K562 (cell line): Measurements from ENCODE around the gene TARS3. TPM values are rescaled to one million over a fixed set of nuclear protein-coding genes. Genes with fewer than 3 reads are reported as not detected.
A peak's percentile ranks its signal among the peaks of the same experiment; 100 is the strongest.

Experiments
- ATAC-seq: fragments of 200-7000 bp; cut with Tn5 transposase; 3 replicates; pipeline ENCODE4 v1.9.1; 2020; ENCODE audit warnings: moderate library complexity
- BruUV-seq: library from RNA; stranded (reverse); fragments of 400-500 nt; replicated peaks from 2 replicates; lab custom pipeline; 2021; lab: Mats Ljungman, UMichigan
- CTCF ChIA-PET: fragments of 300-600 bp; formaldehyde crosslinking; extraction: SDS; loops from one replicate; lab custom pipeline; 2021; ENCODE audit warnings: low intra/inter-chr PET ratio; lab: Yijun Ruan, JAX
- POLR2A ChIA-PET: fragments of 300-600, 350-650 bp; sonication (Branson Sonifier 250); formaldehyde crosslinking; extraction: SDS; loops from one replicate; lab custom pipeline; 2021; ENCODE audit warnings: antibody characterized with exemption, inconsistent platforms; lab: Yijun Ruan, JAX
- DNase-seq, 4 experiments: peaks; one replicate each; pipeline versions ENCODE4 v3.0.0 to v3.0.0-alpha.2; 2011 to 2018; ENCODE audit warnings: low spot score in 3 of 4, mixed read lengths in 3 of 4; ENCODE audit errors: extremely low read depth in 1 of 4
- FAIRE-seq: peaks from 2 replicates; lab custom pipeline; 2011; peaks lifted over from hg19 to GRCh38; lab: Jason Lieb, UNC
- H2AFZ ChIP-seq: 2 replicates; pipeline ENCODE4 v1.6.0; 2011; ENCODE audit warnings: low read depth, low read length, control low read depth, inconsistent platforms
- H3K27ac ChIP-seq: fragments of 200-600 bp; 3 replicates; pipeline ENCODE4 v1.8.0; 2011; ENCODE audit warnings: low read depth, mild to moderate bottlenecking, control low read depth, inconsistent platforms, low read length, moderate library complexity, mixed read lengths; ENCODE audit errors: extremely low read depth
- H3K27me3 ChIP-seq, 2 experiments: fragments of 300-600 bp in 1 of 2; 2 replicates in 1 of 2; 3 replicates in 1 of 2; pipeline versions ENCODE4 v1.6.0 to v1.8.0; 2011; ENCODE audit warnings: inconsistent platforms in 2 of 2, low read length in 2 of 2, mild to moderate bottlenecking in 1 of 2, mixed read lengths in 1 of 2, moderate library complexity in 1 of 2; ENCODE audit not compliant: control insufficient read depth in 2 of 2, insufficient read depth in 2 of 2
- H3K36me3 ChIP-seq: fragments of 300-600 bp; 3 replicates; pipeline ENCODE4 v1.8.0; 2011; ENCODE audit warnings: mild to moderate bottlenecking, low read length, inconsistent platforms; ENCODE audit not compliant: control insufficient read depth, insufficient read depth
- H3K4me1 ChIP-seq, 2 experiments: fragments of 200-600 bp in 1 of 2; replicated peaks in 1 of 2; 2 replicates in 1 of 2; 3 replicates in 1 of 2; pipeline versions ENCODE4 v1.5.1 to v1.8.0; 2011; ENCODE audit warnings: inconsistent platforms in 2 of 2, low read length in 2 of 2, mild to moderate bottlenecking in 1 of 2, mixed read lengths in 1 of 2, moderate library complexity in 1 of 2; ENCODE audit not compliant: control insufficient read depth in 2 of 2, insufficient read depth in 2 of 2
- H3K4me2 ChIP-seq: 2 replicates; pipeline ENCODE4 v1.6.1; 2011; ENCODE audit warnings: low read length, control low read depth, inconsistent platforms, mixed read lengths; ENCODE audit not compliant: insufficient read depth
- H3K4me3 ChIP-seq: fragments of 200-600 bp; sonication (generic), shearing (Covaris generic); 2 replicates; pipeline ENCODE4 v1.5.1; 2016; ENCODE audit warnings: control low read depth, inconsistent platforms
- H3K79me2 ChIP-seq: fragments of 200-600 bp; 3 replicates; pipeline ENCODE4 v1.8.0; 2011; ENCODE audit warnings: low read length, inconsistent platforms; ENCODE audit not compliant: control insufficient read depth, insufficient read depth
- H3K9ac ChIP-seq, 2 experiments: 2 replicates each; pipeline versions ENCODE4 v1.6.0 to v1.6.1; 2011; ENCODE audit warnings: low read depth in 2 of 2, low read length in 2 of 2, control low read depth in 1 of 2, inconsistent platforms in 1 of 2, mild to moderate bottlenecking in 1 of 2, mixed read lengths in 1 of 2; ENCODE audit not compliant: insufficient read depth in 1 of 2
- H3K9me1 ChIP-seq: one replicate; pipeline ENCODE4 v1.6.0; 2011; ENCODE audit warnings: inconsistent platforms, mild to moderate bottlenecking, low read length, moderate library complexity; ENCODE audit not compliant: control insufficient read depth, insufficient read depth
- H3K9me3 ChIP-seq: replicated peaks from 2 replicates; pipeline ENCODE4 v1.5.1; 2011; ENCODE audit warnings: low read depth, low read length, inconsistent platforms; ENCODE audit not compliant: control insufficient read depth, insufficient read depth
- H4K20me1 ChIP-seq: replicated peaks from 2 replicates; pipeline ENCODE4 v1.6.1; 2011; ENCODE audit warnings: low read length, inconsistent platforms, mixed read lengths; ENCODE audit not compliant: control insufficient read depth, insufficient read depth
- CBFA2T3 ChIP-seq: fragments of 450-650 bp; IDR thresholded peaks from 2 replicates; pipeline ENCODE4 v1.6.1; 2017
- NR2C1 ChIP-seq, 2 experiments: fragments of 450-650 bp; IDR thresholded peaks; 2 replicates each; pipeline ENCODE4 v1.6.1; 2017; ENCODE audit warnings: mild to moderate bottlenecking in 2 of 2, antibody characterized with exemption in 1 of 2, inconsistent platforms in 1 of 2, missing compliant biosample characterization in 1 of 2, missing genetic modification characterization in 1 of 2
- NR2C2 ChIP-seq, 2 experiments: fragments of 200-800 bp in 1 of 2; sonication (Bioruptor generic) in 1 of 2; sonication (generic) in 1 of 2; formaldehyde crosslinking in 1 of 2; IDR thresholded peaks; 2 replicates each; pipeline versions ENCODE4 v1.6.1 to v1.8.0; 2016 to 2022; ENCODE audit warnings: mild to moderate bottlenecking in 1 of 2, missing compliant biosample characterization in 1 of 2, missing genetic modification characterization in 1 of 2, missing genetic modification reagents in 1 of 2
- RFX1 ChIP-seq: fragments of 450-650 bp; IDR thresholded peaks from 2 replicates; pipeline ENCODE4 v1.6.1; 2016; ENCODE audit warnings: mild to moderate bottlenecking, moderate library complexity
- XRCC4 ChIP-seq: IDR thresholded peaks from one replicate; pipeline ENCODE4 v1.6.1; 2011; ENCODE audit not compliant: insufficient read depth, insufficient read length; ENCODE audit errors: extremely low read depth
- ZNF121 ChIP-seq: sonication (generic); formaldehyde crosslinking; conservative IDR thresholded peaks from 2 replicates; pipeline ENCODE4 v1.8.0; 2022; ENCODE audit warnings: missing genetic modification reagents
- ZNF316 ChIP-seq: fragments of 450-650 bp; IDR thresholded peaks from 2 replicates; pipeline ENCODE4 v1.6.1; 2016
- ZNF444 ChIP-seq: fragments of 250-450 bp; sonication (Bioruptor Pico); IDR thresholded peaks from 2 replicates; pipeline ENCODE4 v1.4.0; 2020; ENCODE audit warnings: mild to moderate bottlenecking, moderate library complexity
- WGBS: fragments of 100-300 bp; shearing (Covaris generic); methylation state at CpG from one replicate; pipeline ENCODE4 v1.1.6; 2016; ENCODE audit warnings: low coverage, mixed read lengths; ENCODE audit not compliant: insufficient coverage; ENCODE audit errors: missing lambda C conversion rate; 5-methylcytosine and 5-hydroxymethylcytosine counted together
- in situ Hi-C: fragments of 300-500 bp; cut with MboI; formaldehyde crosslinking; loops from 4 replicates; pipeline ENCODE4 v1.15.0; 2018; ENCODE audit warnings: inconsistent platforms, mixed read lengths
- intact Hi-C: fragments of 100-400 bp; cut with micrococcal nuclease; formaldehyde crosslinking; loops from 2 replicates; pipeline ENCODE4 v1.14.2; 2022
- polyA plus RNA-seq, 8 experiments: library from polyadenylated mRNA; depleted of rRNA in 4 of 8; stranded (reverse) in 5 of 8; unstranded in 3 of 8; fragments of >200 nt; fragmentation: Nextera tagmentation in 2 of 8; fragmentation: Illumina TruSeq in 1 of 8; extraction: Ambion mirVana in 2 of 8; extraction: Trizol in 1 of 8; gene quantifications; 2 replicates each; pipeline versions ENCODE4 v1.2.1 to v1.2.3, GENCODE V29; 2011 to 2014; ENCODE audit warnings: inconsistent platforms in 1 of 8, missing spikeins in 1 of 8
- total RNA-seq, 7 experiments: library from RNA; depleted of rRNA in 6 of 7; stranded (reverse); fragments of >200 nt in 6 of 7; fragmentation: Illumina TruSeq in 2 of 7; extraction: Trizol in 2 of 7; gene quantifications; 2 replicates each; pipeline versions ENCODE4 v1.2.1 to v1.2.3, GENCODE V29; 2011 to 2021; ENCODE audit warnings: low replicate concordance in 1 of 7
- TF ChIP-seq, protein P1 (sequence below): fragments of 450-650 bp; formaldehyde crosslinking; IDR thresholded peaks from 2 replicates; pipeline ENCODE4 v1.4.0; 2020; ENCODE audit warnings: mild to moderate bottlenecking, moderate library complexity
- TF ChIP-seq, protein P2 (sequence below): fragments of 200-800 bp; sonication (Bioruptor generic); IDR thresholded peaks from 2 replicates; pipeline ENCODE4 v1.6.1; 2017; ENCODE audit warnings: missing genetic modification characterization, missing compliant biosample characterization
- TF ChIP-seq, protein P3 (sequence below): fragments of 450-650 bp; formaldehyde crosslinking; IDR thresholded peaks from 2 replicates; pipeline ENCODE4 v1.4.0; 2020; ENCODE audit warnings: mild to moderate bottlenecking, moderate library complexity
- TF ChIP-seq, protein P4 (sequence below): fragments of 250-450 bp; sonication (Bioruptor Pico); IDR thresholded peaks from 2 replicates; pipeline ENCODE4 v1.4.0; 2020; ENCODE audit warnings: borderline replicate concordance
- TF ChIP-seq, protein P5 (sequence below), 3 experiments: IDR thresholded peaks in 2 of 3; conservative IDR thresholded peaks in 1 of 3; 2 replicates each; pipeline ENCODE4 v1.5.1; 2011 to 2012; ENCODE audit warnings: low read length in 3 of 3, mild to moderate bottlenecking in 3 of 3, control low read depth in 2 of 3, improper control_type of control experiment in 1 of 3, inconsistent platforms in 1 of 3, low read depth in 1 of 3, mixed read lengths in 1 of 3, moderate library complexity in 1 of 3; ENCODE audit not compliant: insufficient read depth in 2 of 3

The TARS3 gene
- total and polyA plus RNA-seq, 9 of the 15 experiments (the other 6 are each of a cell fraction or from before 2014, with no cell fraction given): 2.1 to 14.7 (median 9.8) TPM

DNA sequence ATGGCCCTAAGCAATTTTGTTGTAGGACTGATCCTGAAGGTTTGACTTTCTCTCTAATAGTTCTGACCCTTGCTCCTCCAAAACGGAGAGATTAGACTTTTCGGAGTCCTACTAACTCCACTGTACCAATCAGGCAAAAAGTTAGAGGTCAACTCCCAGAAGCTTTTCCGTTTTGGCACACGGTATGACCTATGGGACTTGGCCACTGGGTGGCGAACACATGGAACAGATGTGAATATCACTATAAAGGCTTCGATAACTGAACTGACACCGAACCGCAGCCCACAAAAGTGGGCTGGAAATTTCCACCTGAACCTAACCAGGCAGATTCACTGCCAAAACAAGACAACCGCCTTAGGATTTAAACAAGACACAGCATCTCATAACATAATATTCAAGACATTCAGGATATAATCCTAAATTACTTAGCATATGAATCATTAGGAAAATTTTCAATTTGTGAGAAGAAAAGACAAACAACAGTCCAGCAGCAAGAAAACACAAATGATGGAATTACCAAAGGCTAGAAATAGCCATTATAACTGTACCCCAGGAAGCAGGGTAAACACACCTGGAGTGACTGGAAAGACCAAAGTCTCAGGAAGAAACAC lies 59.9 kb downstream of the TARS3 start:
- in situ Hi-C loops: no loop called here
- Histone ChIP-seq H2AFZ (no peak overlapping the region), H3K4me3 (no peak overlapping the region), H3K4me2 (no peak overlapping the region), H3K27me3 (no peaks in the 10 kb centered on the region), H3K4me1 (no peaks in the 10 kb centered on the region; a peak in 1 of 5 replicates), H3K9me1 (no peaks in the 10 kb centered on the region), H3K27ac (no peak overlapping the region), H3K9ac (no peak overlapping the region; a peak in 1 of 4 replicates), H3K36me3 (peaks cover 9% of the 10 kb centered on the region; the same call in 1 of the 3 replicates), H3K9me3 (no peaks in the 10 kb centered on the region), H4K20me1 (no peaks in the 10 kb centered on the region), H3K79me2 (no peaks in the 10 kb centered on the region)
- FAIRE-seq (peak; percentile 62), ATAC-seq (peak; percentile 96), DNase-seq (peak in 3 of 4 experiments; percentile 28 to 53 (median 29))
- 48% methylated on average over 9 of the region's 9 CpGs for whole genome bisulfite sequencing
- ChIA-PET POLR2A (interaction anchor here (0.6 kb wide), 1 partner anchor 17 kb away, joined by 4 read pairs; no protein-coding TSS in a partner anchor), CTCF (no interaction called here)
- intact Hi-C loops: no loop called here
- no TSS peak for BruUV-seq
- TF ChIP-seq, protein P1, sequence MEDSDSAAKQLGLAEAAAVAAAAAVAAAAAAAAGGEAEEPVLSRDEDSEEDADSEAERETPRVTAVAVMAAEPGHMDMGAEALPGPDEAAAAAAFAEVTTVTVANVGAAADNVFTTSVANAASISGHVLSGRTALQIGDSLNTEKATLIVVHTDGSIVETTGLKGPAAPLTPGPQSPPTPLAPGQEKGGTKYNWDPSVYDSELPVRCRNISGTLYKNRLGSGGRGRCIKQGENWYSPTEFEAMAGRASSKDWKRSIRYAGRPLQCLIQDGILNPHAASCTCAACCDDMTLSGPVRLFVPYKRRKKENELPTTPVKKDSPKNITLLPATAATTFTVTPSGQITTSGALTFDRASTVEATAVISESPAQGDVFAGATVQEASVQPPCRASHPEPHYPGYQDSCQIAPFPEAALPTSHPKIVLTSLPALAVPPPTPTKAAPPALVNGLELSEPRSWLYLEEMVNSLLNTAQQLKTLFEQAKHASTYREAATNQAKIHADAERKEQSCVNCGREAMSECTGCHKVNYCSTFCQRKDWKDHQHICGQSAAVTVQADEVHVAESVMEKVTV (CRISPR knock-in tag): no peak
- peak; percentile 66 for TF ChIP-seq NR2C1 (IDR thresholded peaks at IDR 0.05)
- no peak; the same call in 1 of the 2 replicates for TF ChIP-seq NR2C1 (tag; IDR thresholded peaks at IDR 0.05)
- TF ChIP-seq, protein P2, sequence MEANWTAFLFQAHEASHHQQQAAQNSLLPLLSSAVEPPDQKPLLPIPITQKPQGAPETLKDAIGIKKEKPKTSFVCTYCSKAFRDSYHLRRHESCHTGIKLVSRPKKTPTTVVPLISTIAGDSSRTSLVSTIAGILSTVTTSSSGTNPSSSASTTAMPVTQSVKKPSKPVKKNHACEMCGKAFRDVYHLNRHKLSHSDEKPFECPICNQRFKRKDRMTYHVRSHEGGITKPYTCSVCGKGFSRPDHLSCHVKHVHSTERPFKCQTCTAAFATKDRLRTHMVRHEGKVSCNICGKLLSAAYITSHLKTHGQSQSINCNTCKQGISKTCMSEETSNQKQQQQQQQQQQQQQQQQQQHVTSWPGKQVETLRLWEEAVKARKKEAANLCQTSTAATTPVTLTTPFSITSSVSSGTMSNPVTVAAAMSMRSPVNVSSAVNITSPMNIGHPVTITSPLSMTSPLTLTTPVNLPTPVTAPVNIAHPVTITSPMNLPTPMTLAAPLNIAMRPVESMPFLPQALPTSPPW (CRISPR knock-in tag): no peak
- no peak for TF ChIP-seq RFX1
- TF ChIP-seq ZNF121 (CRISPR knock-in tag): no peak
- no peak for TF ChIP-seq ZNF444 (CRISPR knock-in tag)
- TF ChIP-seq CBFA2T3: no peak
- TF ChIP-seq, protein P3, sequence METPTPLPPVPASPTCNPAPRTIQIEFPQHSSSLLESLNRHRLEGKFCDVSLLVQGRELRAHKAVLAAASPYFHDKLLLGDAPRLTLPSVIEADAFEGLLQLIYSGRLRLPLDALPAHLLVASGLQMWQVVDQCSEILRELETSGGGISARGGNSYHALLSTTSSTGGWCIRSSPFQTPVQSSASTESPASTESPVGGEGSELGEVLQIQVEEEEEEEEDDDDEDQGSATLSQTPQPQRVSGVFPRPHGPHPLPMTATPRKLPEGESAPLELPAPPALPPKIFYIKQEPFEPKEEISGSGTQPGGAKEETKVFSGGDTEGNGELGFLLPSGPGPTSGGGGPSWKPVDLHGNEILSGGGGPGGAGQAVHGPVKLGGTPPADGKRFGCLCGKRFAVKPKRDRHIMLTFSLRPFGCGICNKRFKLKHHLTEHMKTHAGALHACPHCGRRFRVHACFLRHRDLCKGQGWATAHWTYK: no peak
- TF ChIP-seq, protein P4, sequence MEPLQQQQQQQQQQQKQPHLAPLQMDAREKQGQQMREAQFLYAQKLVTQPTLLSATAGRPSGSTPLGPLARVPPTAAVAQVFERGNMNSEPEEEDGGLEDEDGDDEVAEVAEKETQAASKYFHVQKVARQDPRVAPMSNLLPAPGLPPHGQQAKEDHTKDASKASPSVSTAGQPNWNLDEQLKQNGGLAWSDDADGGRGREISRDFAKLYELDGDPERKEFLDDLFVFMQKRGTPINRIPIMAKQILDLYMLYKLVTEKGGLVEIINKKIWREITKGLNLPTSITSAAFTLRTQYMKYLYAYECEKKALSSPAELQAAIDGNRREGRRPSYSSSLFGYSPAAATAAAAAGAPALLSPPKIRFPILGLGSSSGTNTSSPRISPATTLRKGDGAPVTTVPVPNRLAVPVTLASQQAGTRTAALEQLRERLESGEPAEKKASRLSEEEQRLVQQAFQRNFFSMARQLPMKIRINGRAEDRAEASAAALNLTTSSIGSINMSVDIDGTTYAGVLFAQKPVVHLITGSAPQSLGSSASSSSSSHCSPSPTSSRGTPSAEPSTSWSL (CRISPR knock-in tag): no peak
- TF ChIP-seq XRCC4: no peak
- no peak for TF ChIP-seq ZNF316
- TF ChIP-seq, protein P5, sequence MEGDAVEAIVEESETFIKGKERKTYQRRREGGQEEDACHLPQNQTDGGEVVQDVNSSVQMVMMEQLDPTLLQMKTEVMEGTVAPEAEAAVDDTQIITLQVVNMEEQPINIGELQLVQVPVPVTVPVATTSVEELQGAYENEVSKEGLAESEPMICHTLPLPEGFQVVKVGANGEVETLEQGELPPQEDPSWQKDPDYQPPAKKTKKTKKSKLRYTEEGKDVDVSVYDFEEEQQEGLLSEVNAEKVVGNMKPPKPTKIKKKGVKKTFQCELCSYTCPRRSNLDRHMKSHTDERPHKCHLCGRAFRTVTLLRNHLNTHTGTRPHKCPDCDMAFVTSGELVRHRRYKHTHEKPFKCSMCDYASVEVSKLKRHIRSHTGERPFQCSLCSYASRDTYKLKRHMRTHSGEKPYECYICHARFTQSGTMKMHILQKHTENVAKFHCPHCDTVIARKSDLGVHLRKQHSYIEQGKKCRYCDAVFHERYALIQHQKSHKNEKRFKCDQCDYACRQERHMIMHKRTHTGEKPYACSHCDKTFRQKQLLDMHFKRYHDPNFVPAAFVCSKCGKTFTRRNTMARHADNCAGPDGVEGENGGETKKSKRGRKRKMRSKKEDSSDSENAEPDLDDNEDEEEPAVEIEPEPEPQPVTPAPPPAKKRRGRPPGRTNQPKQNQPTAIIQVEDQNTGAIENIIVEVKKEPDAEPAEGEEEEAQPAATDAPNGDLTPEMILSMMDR (IDR thresholded peaks at IDR 0.05 in 2 of 3, conservative IDR thresholded peaks at IDR 0.05 in 1 of 3; ENCODE audit: insufficient read depth in 2 of 3, low read depth in 1 of 3, low read length in 3 of 3): peak; percentile 47 to 62 (median 47)
- no peak for TF ChIP-seq NR2C2 (CRISPR knock-in tag; IDR thresholded peaks at IDR 0.05)
- peak; percentile 57; the same call in 1 of the 2 replicates for TF ChIP-seq NR2C2 (tag; IDR thresholded peaks at IDR 0.05)
